ENCODE data around the gene ODC1.

GRCh38 chr2:10419553-10420257 is 28.4 kb downstream of the ODC1 start:
- no peak for TF ChIP-seq CTCF (conservative IDR thresholded peaks at IDR 0.05 in 1 of 2, IDR thresholded peaks at IDR 0.05 in 1 of 2; ENCODE audit: low read depth in 1 of 2, low read length in 2 of 2)
- no peak for TF ChIP-seq EZH2 (IDR thresholded peaks at IDR 0.05; ENCODE audit: low read length, missing control alignments)

Measured in fibroblast of lung (primary cell).